HG03025 (cell line): Measurements from ENCODE around the gene ZBTB7C.

ENCODE experiments used
- ATAC-seq: cut with Tn5 transposase; IDR thresholded peaks from one replicate; pipeline ENCODE4 v1.9.1; 2021; ENCODE audit warnings: mild to moderate bottlenecking, moderate library complexity; ENCODE audit not compliant: unreplicated experiment, low FRiP score

ZBTB7C gene

GRCh38 chr18:48133671-48134251 lies 275.4 kb downstream of the ZBTB7C start:
- ATAC-seq: no peak

DNA sequence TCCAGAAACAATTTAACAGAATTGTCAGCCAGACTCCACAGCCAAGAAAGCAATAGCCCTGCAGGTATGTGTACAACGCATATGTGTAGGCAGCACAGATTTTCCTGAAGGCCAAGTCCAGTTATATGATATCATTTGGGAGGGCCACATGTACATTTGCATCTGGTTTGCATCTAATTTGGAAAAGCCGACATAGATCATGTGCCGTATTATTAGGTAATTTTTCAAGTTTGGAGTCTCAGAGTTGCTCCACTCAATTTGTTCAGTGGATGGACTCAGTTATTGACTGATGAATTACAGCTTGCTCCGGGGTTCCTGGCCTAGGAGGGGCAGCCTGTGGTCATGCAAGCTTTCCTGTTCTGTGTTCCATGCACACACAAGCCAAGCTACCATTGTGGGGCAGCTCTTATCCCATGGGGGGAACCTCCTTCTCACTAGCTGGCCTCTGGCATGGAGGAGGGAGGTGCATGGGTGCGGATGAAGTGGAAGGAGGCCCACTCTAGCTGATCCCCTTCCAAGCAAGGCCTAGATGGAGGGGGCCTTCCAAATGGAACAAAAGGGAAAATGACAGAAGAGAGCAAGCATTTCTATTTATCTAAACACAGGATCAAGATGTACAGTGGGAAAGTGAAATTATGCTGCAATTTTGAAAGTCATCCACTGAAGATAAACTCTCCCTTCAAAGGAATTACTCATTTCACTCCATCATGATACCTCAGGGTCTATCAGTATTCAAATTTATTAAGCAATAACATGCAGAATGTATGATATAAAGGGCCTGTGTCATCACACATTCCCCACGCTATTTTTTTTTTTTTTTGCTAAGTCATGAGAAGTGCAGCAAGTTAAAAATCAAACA lies 276.2 kb downstream of the ZBTB7C start:
- ATAC-seq: no peak

DNA sequence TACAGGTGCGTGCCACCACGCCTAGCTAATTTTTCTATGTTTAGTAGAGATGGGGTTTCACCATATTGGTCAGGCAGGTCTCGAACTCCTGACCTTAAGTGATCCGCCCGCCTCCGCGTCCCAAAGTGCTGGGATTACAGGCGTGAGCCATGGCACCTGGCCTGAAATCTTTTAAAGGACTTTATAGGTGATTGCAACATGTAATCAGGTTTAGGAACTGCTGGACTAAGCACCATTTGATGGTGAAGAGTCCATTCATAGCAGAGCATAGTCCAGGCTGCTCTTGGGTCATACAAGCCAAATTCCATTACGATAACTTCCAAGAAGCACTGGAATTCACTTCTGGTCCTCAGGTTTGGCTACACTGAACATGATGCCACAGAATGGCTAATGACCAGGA lies 278.1 kb downstream of the ZBTB7C start:
- no peak for ATAC-seq

DNA sequence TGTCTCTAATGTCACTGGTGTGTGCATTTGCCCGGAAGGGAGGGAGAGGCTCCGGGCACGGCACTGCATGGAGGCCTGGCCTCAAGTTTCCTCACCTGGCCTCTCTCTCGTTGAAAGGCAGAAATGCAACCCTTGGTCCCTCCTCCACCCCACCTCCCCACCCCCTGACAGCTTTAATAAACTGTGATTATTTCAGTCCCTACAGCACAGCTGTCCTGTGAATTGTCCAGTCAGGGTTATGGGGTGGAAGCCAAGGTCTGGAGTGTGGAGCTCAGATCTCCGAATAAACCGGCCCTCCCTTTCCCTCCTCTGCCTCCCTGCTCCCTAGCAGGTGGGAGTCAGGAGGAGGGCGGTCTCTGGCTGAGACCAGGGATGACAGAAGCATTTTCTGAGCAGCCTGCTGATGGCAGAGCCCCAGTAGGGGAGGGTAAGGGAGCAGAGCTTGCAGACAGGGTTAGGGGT lies 279.5 kb downstream of the ZBTB7C start:
- no peak for ATAC-seq

DNA sequence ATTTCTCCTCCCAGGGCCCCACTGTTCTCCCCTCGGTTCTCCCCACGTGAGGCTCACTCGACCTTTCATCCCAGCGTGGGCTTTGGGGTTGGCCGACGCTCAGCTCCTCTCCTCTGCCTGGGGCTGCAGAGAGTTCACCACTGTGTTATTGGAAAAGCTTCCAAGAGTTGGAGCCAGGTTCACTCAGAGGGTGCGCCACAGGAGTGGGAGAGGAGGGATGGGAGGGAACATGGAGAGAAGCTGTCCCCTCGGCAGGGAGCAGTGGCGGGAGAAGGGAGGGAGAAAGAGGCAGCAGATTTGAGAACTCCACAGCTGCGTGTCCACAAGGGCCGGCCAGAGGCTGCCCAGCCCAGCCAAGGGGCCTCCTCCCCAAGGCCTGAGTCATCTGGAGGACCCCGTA lies 281.6 kb downstream of the ZBTB7C start:
- ATAC-seq: no peak

DNA sequence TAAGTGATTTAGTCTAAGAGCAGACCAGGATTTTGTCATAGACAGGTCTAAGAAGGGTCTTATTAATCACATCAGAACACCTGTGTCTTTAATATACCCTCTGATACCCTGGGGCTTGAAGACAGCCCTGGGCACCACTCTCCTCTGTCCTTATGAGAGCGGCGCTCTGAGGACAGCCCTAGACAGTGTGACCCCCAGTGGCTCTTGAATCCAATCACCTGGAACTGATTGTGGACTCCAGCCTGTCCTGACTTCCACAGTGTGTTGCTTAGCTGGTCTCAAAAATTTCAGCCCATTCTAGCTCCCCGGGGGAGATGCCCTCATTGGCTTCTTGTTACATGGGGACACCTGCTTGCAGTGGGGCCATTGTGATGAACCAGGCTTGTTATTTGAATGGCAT lies 282.9 kb downstream of the ZBTB7C start:
- no peak for ATAC-seq

- ATAC-seq: no peak
Measured at GRCh38 chr18:48125724-48126123, 283.5 kb downstream of the ZBTB7C start.

GRCh38 chr18:48124857-48125626 lies 284.1 kb downstream of the ZBTB7C start:
- no peak for ATAC-seq

- ATAC-seq: no peak
Measured at GRCh38 chr18:48123941-48124340, 285.2 kb downstream of the ZBTB7C start.

DNA sequence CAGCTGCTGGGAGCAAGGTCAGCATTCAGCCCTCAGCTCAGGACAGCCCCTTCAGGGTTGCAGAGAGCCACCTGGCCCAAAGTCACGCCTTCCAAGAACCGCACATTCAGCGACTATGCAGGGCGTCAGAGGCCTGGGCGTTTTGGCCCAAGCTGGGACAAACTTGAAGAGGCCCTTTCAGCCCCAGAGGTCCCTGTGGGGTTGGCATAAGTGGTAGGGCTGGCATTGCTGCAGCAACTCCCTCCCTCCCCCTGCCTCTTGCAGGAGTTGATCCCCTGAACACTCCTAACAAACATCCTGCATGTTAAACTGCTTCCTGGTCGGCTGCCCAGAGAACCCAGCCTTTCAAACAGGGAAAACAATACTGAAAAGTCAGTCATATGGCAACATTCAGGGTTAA lies 285.9 kb downstream of the ZBTB7C start:
- no peak for ATAC-seq

DNA sequence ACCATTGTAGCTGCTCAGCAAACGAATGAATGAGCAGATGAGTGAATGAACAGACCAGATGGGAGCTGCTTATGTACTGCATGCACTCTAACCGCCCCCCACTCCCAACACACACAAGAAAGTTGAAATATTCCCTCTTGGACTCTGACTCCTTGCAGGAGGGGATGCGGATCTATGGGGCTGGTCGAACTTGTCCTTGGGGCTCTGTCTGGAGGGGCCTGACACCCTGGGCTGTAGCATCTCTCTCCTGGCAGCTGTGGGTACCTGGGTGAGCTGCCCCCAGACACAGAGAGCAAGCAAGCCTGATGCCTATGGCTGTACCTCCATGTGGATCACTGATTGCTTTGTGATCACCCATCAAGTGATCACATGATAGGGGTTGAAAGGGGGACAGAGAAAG lies 286.4 kb downstream of the ZBTB7C start:
- no peak for ATAC-seq

GRCh38 chr18:48122376-48122775 lies 286.8 kb downstream of the ZBTB7C start:
- ATAC-seq: no peak

- no peak for ATAC-seq
Measured at GRCh38 chr18:48121752-48122151, 287.4 kb downstream of the ZBTB7C start.

- ATAC-seq: no peak
Measured at GRCh38 chr18:48119204-48119603, 290.0 kb downstream of the ZBTB7C start.

DNA sequence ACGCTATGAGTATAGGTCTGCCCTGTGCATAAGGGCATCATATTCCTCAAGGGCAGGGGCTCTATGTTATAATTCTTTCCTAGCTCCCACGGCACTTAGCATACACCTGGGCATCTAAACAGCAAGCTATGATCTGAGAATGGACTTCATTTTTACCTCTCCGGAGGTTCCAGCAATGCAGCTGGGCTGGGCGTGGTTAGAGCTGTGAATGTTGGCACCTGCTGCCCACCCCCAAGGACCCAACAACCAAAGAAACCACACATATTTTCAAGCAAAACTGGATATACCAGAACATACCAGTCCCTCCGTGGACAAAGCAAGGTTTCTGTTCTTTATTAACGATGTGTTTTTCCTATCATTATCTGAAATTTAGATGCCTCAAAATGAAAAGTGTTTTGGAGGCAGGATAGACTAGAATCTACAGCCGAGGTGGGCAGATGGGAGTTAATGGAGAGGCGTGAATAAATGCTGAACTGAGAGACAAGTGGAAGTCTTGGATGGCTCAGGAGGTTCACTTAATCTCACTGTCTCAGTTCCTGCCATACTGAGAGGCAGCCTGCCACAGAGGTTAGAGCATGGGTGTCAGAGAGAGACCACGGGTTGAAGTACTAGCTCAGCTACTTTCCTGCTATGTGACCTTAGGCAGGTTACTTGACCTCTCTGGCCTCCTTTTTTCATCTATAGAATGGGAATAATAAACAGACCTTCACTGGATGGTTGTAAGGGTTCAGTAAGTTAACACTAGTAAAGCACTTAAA lies 292.1 kb downstream of the ZBTB7C start:
- no peak for ATAC-seq

DNA sequence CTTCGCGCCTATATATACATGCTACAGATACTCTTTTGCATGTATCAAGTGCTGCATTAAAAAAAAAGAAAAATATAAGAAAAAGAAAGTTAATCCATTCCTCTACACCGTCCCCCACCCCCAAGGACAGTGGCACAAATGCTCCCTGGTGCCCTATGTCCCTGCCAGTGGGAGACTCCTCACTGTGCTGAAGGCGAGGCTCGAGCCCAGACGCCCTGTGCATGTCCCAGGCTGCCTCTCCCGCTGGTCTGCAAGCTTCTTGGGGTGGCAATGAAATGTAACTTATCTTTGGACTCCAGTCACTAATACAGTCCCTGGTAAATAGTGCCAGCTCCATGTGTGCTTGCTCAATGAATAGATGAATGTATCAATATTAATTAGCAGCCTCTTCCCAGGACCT lies 293.2 kb downstream of the ZBTB7C start:
- ATAC-seq: no peak

DNA sequence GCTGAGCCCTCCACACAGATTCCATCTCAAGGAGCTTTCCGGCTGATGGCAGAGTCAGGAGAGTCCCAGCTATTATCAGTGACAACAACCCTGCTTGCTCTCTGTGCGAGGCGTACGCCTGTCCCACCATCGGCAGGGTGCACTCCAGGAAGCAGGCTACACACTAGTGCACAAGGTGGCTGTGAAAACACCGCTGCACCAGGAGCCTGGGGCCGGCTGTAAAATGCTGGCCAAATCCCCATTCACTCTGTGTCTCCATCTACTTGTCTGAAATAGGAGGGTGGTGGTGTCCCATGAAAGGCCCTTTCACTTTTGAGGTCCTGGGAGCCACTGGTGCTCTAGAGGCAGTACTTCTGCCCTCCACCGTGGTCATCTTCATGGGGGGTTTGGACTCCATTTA lies 295.5 kb downstream of the ZBTB7C start:
- no peak for ATAC-seq

GRCh38 chr18:48111587-48111986 lies 297.6 kb downstream of the ZBTB7C start:
- no peak for ATAC-seq

DNA sequence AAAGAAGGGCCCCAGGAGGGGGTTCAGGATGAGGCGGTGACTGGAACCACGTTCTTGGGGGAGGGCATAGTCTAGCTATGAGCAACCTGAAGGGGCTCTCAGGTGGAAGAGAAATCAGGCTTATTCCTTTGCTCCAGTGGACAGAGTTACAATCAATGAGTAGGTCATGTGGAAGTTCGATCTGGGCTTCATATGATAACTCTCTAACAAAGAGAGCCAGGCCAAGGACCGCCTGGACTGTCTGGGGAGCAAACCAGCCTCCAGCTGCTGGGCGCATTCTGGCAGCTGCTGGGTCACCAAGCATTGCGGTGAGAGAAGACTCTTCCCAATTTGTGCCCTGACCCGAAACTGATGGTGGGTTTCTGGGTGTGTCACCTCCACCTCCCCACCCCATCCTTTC lies 298.4 kb downstream of the ZBTB7C start:
- ATAC-seq: no peak

DNA sequence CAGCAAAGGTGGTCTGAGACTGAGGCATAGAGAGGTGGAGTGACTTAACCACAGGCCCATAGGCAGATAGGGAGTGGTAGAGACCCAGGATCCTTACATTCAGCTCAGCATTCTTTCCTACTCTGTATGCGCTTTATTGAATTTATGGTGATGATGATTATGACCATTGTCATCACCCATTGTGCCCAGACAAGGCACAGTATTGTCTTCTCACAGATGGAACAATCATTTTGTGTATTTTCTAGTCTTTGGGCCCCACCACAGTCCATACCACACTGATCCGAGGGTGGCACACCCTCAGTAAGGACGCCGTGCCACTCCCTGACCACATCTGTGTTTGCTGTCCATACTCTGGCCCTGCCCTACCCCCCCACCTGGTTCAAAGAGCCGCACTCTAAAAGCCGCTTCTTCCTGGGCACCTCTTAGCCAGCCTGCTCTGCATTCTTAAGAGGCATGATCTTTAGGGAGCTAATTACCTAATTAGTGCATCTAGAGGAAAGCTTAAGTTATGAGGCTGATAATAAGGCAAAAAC lies 299.2 kb downstream of the ZBTB7C start:
- ATAC-seq: no peak
